SU-DHL-6 (cell line): ENCODE results near the gene CACNA1C.

Source experiments
- H2AFZ ChIP-seq: fragments of 200-600 bp; sonication (generic); 2 replicates; pipeline ENCODE4 v1.6.1; 2014; ENCODE audit warnings: low read depth, mild to moderate bottlenecking, moderate library complexity, mixed read lengths, antibody characterized with exemption, low read length; ENCODE audit not compliant: severe bottlenecking
- H3F3A ChIP-seq: fragments of 200-600 bp; shearing (Covaris generic); 2 replicates; pipeline ENCODE4 v1.6.0; 2016; ENCODE audit warnings: antibody characterized with exemption, mild to moderate bottlenecking; ENCODE audit not compliant: insufficient read depth
- H3K27ac ChIP-seq: fragments of 200-600 bp; sonication (generic); 2 replicates; pipeline ENCODE4 v1.5.1; 2016; ENCODE audit warnings: low read depth, mild to moderate bottlenecking, low read length, moderate library complexity, mixed read lengths
- H3K27me3 ChIP-seq: fragments of 200-600 bp; sonication (generic), shearing (Covaris generic); 2 replicates; pipeline ENCODE4 v1.6.0; 2014; ENCODE audit warnings: mild to moderate bottlenecking, low read length
- H3K36me3 ChIP-seq: fragments of 200-600 bp; sonication (generic); 2 replicates; pipeline ENCODE4 v1.6.1; 2014; ENCODE audit warnings: mild to moderate bottlenecking, low read length, mixed read lengths
- H3K4me2 ChIP-seq: fragments of 300-600, 200-600 bp; shearing (Covaris generic), sonication (generic); 2 replicates; pipeline ENCODE4 v1.6.0; 2014; ENCODE audit warnings: low read length, low read depth, mild to moderate bottlenecking; ENCODE audit not compliant: poor library complexity, severe bottlenecking
- H3K4me3 ChIP-seq: fragments of 200-600 bp; sonication (generic); 2 replicates; pipeline ENCODE4 v1.5.1; 2014; ENCODE audit warnings: antibody characterized with exemption, low read length, mild to moderate bottlenecking, mixed read lengths; ENCODE audit not compliant: insufficient read depth, poor library complexity, severe bottlenecking
- H3K79me2 ChIP-seq: fragments of 200-600 bp; sonication (generic); 2 replicates; pipeline ENCODE4 v1.6.1; 2014; ENCODE audit warnings: mild to moderate bottlenecking, low read length, moderate library complexity; ENCODE audit not compliant: insufficient read depth
- H3K9ac ChIP-seq: fragments of 200-600 bp; sonication (generic); 2 replicates; pipeline ENCODE4 v1.7.0; 2014; ENCODE audit warnings: mild to moderate bottlenecking, low read length
- H3K9me2 ChIP-seq: fragments of 200-600 bp; sonication (generic); replicated peaks from 2 replicates; pipeline ENCODE4 v1.6.1; 2014; ENCODE audit warnings: low read length; ENCODE audit not compliant: insufficient read depth
- H3K9me3 ChIP-seq: fragments of 200-600 bp; sonication (generic); 2 replicates; pipeline ENCODE4 v1.6.1; 2014; ENCODE audit warnings: low read length, mixed read lengths; ENCODE audit not compliant: insufficient read depth
- H4K20me1 ChIP-seq: fragments of 200-600 bp; sonication (generic); 2 replicates; pipeline ENCODE4 v1.6.1; 2014; ENCODE audit warnings: low read depth, mild to moderate bottlenecking, antibody characterized with exemption, low read length, moderate library complexity, mixed read lengths
- EZH2phosphoT487 ChIP-seq: fragments of 200-600 bp; sonication (generic), shearing (Covaris generic); conservative IDR thresholded peaks from 2 replicates; pipeline ENCODE4 v1.6.1; 2018; ENCODE audit warnings: mild to moderate bottlenecking, antibody characterized with exemption, low read length, moderate library complexity, mixed read lengths
- TF ChIP-seq, protein P1 (sequence below): fragments of 200-600 bp; sonication (generic); IDR thresholded peaks from one replicate; pipeline ENCODE4 v1.5.1; 2017; ENCODE audit warnings: antibody characterized with exemption, mild to moderate bottlenecking, low read length, moderate library complexity; ENCODE audit not compliant: insufficient read depth, poor library complexity, severe bottlenecking

The CACNA1C gene

DNA sequence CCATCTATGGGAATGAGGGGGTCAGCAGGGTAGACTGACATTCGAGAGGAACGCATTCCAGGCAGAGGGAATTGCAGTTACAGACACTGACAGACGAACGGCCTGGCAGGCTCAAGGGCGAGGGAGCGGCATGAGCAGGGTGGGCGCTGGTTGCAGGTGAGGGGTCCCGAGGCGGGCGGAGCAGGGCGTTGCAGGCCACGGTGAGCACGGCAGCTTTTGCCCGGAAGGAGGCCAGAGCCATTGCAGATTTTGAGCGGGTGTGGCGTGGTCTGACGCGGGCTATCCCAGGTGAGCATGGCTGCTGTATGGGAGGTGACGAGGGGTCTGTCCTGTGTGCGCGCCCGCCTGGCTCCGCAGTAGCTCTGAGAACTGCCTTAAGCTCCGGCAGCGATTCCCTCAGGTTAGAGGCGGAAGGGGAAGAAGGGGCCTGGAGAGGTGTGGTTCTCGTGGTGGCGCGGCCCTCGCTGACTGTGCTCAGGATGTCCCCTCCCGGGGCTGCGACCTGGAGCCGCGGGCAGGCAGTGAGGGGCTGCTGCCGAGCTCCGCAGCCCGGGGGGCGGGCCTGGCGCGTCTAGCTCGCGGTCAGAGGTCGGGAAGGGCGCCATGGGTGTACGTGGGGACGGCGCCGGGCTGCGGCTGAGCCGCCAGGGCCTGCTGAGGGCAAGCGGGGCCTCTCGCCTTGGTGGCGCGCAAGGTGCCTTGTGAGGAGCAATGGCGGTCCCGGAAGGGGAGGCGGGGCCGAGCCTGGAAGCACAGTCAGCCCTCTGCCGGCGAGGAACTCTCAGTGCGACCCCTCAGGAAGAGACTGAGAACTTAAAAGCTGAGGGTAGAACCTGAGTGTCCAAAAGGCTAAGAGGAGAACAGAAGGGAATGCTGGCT, 177.1 kb downstream of the CACNA1C start:
- Histone ChIP-seq H3K9me2 (no peaks in the 10 kb centered on the region), H3K27me3 (no peaks in the 10 kb centered on the region), H4K20me1 (no peaks in the 10 kb centered on the region), H3K4me3 (no peak overlapping the region), H3K4me2 (no peak overlapping the region), H3F3A (no peaks in the 10 kb centered on the region), H3K27ac (no peak overlapping the region), H3K79me2 (no peaks in the 10 kb centered on the region), H3K36me3 (no peaks in the 10 kb centered on the region), H3K9ac (no peak overlapping the region), H3K9me3 (no peaks in the 10 kb centered on the region), H2AFZ (no peak overlapping the region)
- TF ChIP-seq, protein P1, sequence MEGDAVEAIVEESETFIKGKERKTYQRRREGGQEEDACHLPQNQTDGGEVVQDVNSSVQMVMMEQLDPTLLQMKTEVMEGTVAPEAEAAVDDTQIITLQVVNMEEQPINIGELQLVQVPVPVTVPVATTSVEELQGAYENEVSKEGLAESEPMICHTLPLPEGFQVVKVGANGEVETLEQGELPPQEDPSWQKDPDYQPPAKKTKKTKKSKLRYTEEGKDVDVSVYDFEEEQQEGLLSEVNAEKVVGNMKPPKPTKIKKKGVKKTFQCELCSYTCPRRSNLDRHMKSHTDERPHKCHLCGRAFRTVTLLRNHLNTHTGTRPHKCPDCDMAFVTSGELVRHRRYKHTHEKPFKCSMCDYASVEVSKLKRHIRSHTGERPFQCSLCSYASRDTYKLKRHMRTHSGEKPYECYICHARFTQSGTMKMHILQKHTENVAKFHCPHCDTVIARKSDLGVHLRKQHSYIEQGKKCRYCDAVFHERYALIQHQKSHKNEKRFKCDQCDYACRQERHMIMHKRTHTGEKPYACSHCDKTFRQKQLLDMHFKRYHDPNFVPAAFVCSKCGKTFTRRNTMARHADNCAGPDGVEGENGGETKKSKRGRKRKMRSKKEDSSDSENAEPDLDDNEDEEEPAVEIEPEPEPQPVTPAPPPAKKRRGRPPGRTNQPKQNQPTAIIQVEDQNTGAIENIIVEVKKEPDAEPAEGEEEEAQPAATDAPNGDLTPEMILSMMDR: no peak
- no peak for TF ChIP-seq EZH2phosphoT487

DNA sequence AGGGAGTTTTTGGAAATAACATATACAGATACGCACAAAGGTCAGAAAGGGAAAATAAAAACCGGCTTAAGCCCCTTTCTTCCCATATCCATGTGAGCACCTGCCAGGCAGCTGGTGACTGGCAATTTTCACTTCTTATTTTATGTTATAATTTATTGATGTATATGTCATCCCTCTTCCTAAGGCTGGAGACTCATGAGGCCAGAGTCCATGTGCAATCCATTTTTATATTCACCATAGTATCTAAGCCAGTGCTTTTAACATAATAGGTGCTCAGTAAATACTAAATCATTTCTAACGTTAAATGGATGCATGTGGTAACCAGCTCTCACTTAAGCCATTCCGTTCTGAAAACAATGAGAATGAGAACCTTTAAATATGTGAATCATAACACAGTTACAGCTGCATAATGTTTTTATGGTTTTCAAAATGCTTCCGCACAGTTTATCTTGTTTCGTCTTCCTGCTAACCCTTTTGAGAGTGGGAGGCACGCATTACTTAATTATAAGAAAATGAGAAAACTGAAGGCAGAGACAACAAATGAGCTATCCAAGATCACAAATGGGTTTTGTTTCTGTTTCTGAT, 178.3 kb downstream of the CACNA1C start:
- no peak overlapping the region for H2AFZ ChIP-seq
- no peaks in the 10 kb centered on the region for H3F3A ChIP-seq
- no peak overlapping the region for H3K27ac ChIP-seq
- H4K20me1 ChIP-seq: no peaks in the 10 kb centered on the region
- no peaks in the 10 kb centered on the region for H3K36me3 ChIP-seq
- no peaks in the 10 kb centered on the region for H3K27me3 ChIP-seq
- TF ChIP-seq EZH2phosphoT487: no peak
- TF ChIP-seq, protein P1: no peak
- no peaks in the 10 kb centered on the region for H3K79me2 ChIP-seq
- H3K9ac ChIP-seq: no peak overlapping the region
- no peaks in the 10 kb centered on the region for H3K9me2 ChIP-seq
- no peak overlapping the region for H3K4me3 ChIP-seq
- no peaks in the 10 kb centered on the region for H3K9me3 ChIP-seq
- no peak overlapping the region for H3K4me2 ChIP-seq

DNA sequence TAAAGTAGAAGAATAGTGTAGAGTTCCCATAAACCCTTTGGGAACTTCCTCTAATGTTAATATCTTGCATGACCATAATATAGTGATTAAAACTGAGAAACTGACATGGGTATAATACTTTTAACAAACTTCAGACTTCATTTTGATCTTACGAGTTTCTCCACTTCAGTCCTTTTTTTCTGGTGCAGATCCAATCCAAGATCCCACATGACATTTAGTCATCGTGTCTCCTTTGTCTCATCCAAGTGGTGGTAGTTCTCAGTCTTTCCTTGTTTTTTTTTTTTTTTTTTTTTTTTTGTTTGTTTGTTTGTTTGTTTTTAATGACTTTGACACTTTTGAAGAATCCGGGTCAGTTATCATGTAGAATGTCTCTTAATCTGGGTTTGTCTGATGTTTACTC, 179.2 kb downstream of the CACNA1C start:
- H3K36me3 ChIP-seq: no peaks in the 10 kb centered on the region
- H3K9ac ChIP-seq: no peak overlapping the region
- H2AFZ ChIP-seq: no peak overlapping the region
- H3K9me3 ChIP-seq: no peaks in the 10 kb centered on the region
- H3K9me2 ChIP-seq: no peaks in the 10 kb centered on the region
- H3K4me3 ChIP-seq: no peak overlapping the region
- H3K27me3 ChIP-seq: no peaks in the 10 kb centered on the region
- H3F3A ChIP-seq: no peaks in the 10 kb centered on the region
- no peak overlapping the region for H3K4me2 ChIP-seq
- H3K27ac ChIP-seq: no peak overlapping the region
- no peaks in the 10 kb centered on the region for H4K20me1 ChIP-seq
- no peaks in the 10 kb centered on the region for H3K79me2 ChIP-seq
- TF ChIP-seq, protein P1: no peak
- TF ChIP-seq EZH2phosphoT487: no peak
